Amniotic epithelial cell (primary cell): ENCODE data around the gene VWA5B1.
"Not testable (repeated sequence)": the region's sequence is repeated elsewhere in the genome, so short reads cannot be mapped to it uniquely, and the experiment has no call there.

Experiments
- DNase-seq: peaks from one replicate; pipeline ENCODE4 v3.0.0-alpha.2; 2010; ENCODE audit warnings: low read depth

Gene VWA5B1

DNA sequence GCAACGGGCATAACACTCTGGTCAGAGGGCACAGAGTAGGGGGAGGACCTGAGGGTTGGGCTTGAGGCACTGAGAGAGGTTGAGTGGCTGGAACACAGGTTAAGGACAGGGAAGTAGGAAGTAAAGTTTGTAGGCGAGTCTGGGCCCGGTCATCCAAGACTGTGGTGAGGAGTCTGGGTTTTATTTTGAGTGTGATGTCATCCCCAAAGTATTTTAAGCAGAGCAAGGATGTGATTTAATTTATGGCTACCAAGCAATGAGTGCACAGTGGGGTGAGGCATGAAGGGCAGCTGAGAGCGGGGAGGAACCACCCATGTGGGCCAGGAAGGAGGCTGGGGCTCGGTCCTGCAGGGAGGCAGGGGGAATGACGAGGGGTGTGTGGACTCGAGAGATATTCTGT lies 11.2 kb upstream of the VWA5B1 start:
- peak; percentile 16 for DNase-seq

DNA sequence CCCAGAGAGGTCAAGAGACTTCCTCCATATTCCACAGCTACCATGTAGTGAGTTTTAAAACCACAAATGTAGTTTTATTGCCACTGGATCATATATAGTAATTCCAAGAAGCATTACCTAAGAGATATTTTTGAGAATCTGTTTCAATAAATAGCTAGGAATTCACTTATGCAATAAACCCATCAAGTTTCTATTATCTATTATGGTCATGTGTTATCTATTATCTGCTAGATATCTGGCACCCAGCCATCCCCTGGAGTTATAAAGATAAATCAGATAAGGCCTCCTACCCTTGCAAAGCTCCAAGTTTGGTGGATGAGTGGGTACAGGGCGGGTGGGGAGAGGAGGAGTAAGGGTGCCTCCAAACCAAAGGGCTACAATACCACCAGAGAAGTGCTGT lies 10.3 kb upstream of the VWA5B1 start:
- DNase-seq: peak; percentile 2

DNA sequence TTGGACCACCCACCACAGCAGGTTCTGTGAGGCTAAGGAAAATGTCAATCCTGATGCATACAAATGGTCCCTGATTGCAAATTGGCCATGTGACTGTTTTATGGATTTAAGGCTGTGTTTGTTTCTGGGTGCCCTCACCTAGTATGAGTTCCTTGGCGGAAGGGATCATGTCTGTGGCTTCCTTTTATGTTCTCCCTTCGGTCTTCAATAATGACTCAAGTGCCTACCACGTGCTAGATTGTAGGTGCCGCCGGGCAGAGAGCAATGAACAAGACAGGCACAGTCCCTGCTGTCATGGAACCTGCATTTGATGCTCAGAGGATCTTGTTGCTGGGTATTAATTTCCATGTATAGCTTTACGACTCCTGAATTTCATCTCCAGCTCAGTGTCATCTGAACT lies 9.8 kb upstream of the VWA5B1 start:
- no peak for DNase-seq

DNA sequence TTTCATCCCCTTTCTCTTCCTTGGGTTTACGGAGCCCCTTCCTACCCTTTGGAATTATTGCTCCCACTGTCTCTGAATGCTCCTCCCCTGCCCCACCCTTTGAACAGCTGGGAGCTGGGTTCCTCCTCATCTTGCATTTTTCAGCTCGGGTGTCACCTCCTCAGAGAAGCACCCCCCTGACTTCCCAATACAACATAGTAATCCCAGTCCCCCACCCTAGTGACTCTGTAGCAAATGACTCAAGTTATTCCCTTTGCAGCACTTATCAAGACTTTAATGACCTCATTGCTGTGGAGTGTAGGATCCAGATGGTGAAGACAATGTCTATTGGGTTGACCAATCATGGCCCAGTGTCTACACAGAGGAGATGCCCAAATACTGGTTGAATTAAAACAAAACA lies 8.9 kb upstream of the VWA5B1 start:
- no peak for DNase-seq

DNA sequence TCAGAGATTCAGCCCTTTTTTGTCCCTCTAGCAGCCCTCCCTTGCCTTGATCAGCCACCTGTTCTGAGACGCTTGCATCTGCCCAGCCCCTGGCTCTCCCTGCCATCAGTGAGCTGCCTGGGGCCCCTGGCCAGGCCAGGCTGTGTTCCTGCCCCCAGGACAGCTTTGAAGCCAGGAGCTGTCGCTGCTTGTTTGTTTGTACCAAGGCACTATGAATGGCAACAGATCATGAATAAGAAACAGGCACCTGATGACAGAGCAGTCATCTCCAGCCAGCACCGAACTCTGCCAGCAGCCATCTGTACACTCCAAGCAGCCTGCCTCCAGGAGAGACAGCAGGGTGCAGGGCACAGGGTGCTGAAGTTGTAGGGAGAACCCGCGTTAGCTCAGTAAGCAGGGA lies 8.1 kb upstream of the VWA5B1 start:
- DNase-seq: no peak

DNA sequence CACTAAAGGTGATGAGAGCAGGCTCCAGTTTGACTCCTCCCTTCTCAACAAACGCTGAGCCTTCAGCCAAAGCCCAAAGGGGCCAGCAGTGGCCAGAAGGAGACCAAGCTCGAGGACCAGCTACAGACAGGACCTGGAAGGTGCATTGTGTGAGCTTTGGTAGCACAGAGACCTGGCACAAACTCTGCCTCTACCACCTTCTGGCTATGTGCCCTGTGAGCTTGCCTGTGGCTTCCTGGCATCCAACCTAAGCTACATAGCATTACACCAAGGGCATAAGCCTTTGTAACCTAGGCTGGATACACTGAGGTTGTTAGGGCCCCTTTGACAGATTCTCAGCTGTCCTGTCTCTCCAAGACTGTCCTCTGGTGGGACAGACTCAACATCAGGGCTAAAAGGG lies 6.6 kb upstream of the VWA5B1 start:
- no peak for DNase-seq

DNA sequence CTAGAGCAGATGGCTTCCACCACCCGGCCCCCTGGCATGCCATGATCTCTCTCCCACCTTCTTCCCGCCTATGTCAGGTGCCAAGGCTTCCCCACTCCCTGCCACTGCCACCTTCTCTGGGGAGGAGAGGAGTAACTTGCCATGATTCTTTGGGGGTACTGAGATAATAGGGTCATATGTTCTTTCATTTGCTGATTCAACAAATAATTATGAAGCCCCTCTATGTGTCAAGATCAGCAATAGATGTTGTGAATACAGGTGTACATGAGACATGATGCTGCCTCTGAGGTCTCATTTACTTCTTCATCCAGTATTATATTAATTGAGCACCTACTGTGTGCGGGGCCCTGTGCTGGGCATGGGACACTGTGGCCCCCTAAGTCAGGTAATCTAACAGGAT lies 6.0 kb upstream of the VWA5B1 start:
- DNase-seq: no peak

DNA sequence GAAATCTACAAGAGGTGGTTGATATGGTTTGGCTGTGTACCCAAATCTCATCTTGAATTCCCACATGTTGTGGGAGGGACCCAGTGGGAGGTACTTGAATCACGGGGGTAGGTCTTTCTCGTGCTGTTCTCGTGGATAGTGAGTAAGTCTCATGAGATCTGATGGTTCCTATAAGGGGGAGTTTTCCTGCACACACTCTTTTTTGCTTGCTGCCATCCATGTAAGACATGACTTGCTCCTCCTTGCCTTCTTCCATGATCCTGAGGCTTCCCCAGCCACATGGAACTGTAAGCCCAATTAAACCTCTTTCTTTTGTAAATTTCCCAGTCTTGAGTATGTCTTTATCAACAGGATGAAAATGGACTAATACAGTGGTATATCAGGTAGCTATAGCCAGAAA lies 5.2 kb upstream of the VWA5B1 start:
- no peak for DNase-seq

DNA sequence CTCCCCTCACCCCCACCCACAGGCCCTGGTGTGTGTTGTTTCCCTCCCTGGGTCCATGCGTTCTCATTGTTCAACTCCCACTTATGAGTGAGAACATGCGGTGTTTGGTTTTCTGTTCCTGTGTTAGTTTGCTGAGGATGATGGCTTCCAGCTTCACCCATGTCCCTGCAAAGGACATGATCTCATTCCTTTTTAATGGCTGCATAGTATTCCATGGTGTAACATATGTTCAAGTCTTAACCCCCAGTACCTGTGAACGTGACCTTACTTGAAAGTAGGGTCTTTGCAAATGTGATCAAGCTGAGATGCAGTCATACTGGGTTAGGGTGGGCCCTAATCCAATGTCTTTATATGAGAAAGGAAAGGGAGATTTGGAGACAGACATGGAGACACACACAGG lies 3.0 kb upstream of the VWA5B1 start:
- DNase-seq: not testable (repeated sequence)

DNA sequence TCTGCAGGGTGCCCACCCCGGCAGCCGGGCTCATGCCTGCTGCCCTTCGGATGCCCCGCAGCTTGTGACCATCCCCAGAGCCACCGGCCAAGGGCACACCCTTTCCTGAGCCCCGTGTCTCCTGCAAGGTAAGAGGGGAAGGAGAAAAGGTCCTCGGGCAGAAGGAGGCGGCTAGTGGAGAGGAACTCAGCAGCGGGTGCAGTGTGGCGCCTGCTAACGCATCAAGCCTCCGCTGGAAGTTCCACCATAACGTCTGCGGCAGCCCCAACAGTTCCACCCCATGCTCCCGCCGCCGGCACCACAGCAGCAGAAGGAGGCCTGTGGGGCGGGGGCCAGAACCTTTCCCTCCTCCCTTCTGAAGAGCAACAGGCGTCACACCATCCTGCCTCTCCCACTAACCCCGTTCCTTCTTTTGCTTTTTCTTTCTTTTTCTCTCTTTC lies 990 bp downstream of the VWA5B1 start:
- no peak for DNase-seq

DNA sequence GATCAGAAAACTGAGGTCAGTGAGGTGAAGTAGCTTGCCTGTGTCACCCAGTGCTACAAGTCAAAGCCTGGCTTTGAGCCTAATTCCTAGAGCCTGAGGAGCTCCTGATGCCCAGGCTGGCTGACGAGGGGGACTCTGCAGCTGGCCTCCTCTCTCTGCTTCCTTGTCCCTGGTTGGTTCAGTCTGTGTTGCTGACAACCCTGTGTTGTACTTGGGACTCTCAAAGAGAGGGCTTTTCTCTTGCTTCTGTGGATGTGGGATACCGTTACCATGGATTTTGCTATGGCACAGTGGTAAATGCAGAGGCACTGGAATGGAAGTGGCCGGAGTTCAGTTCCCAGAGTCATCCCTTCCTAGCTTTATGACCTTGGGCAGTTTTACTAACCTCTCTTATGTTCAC lies 8.0 kb downstream of the VWA5B1 start:
- no peak for DNase-seq

DNA sequence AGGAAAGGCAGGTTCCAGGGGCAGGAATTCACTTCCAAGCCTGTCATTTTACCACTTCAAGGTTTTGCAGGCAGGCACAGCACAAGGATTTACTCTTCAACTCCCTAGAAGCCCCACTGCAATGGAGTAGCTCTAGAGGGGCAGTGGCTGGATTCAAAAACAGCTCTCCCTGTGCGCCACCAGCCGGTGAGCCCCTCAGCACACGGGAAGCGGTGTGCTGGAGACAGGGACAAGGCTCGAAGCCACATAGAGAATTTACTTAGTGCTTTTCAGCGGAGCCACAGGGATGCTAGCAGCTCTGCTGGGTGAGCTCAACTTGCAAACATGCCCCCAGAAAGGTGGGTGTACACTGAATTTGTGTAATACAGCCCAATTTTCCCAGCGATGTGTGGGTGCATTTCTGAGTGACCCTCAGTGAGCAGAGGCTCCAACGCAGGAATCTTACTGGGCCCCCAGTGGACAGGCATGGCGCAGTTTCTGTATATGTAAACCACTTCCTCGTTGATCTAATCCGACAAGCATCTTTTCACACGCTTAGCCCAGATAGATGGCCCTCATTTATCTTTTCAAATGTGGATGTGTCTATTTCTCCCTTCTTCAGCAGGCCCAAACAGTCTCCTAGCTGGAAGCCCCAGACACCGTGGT lies 10.9 kb downstream of the VWA5B1 start:
- DNase-seq: no peak

DNA sequence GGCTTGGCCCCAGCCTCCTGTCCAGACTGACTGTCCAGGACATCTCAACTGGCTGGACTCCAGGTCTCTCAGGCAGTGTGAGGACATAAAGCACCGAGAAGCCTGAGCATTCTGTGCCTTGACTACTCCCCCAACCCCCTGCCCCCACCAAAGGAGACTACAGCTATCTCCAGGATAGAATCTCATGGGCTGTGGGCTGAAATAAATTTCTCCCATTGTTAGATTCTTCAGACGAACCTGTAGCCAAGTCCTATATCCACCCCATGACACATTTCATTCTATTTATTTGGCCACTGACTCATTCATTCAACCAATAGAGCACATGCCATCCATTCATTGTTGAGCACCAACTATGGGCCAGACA lies 11.4 kb downstream of the VWA5B1 start:
- no peak for DNase-seq

DNA sequence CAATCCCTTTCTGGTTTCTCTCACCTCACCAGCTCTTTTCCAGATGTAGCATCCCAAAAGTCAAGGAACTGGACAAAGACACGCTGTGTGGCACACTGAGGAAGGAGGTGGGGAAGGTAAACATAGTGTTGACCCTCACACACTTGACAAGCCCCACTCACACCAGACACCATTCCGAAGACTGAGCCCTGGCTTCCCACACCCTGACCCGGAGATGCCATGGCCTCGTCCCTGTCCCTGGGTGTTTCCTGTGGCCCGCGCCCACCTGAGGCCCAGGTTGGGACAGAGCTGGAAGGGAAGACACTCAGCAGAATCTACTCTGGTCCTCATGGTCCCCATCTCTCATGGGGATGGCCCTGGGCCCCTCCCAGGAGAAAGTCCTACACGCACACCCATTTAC lies 16.4 kb downstream of the VWA5B1 start:
- no peak for DNase-seq

DNA sequence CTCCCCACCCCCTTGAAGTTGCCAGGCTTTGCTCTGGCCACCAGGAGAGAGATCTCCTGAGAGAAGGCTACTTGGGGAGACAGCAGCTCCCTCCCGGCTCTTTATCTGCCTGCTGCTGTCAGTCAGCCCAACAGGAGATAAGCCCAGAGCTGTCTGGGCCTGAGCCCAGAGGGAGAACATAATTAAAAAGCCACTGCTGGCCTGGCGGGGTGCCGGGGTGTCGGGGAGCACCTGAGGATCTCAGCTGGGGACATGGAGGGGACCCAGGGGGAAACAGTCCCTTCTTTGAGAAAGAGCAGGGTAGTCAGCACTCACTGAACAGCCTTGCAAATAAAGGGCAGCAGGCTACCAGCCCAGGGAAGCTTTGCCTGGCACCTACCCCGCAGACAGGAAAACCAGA lies 17.9 kb downstream of the VWA5B1 start:
- DNase-seq: no peak

DNA sequence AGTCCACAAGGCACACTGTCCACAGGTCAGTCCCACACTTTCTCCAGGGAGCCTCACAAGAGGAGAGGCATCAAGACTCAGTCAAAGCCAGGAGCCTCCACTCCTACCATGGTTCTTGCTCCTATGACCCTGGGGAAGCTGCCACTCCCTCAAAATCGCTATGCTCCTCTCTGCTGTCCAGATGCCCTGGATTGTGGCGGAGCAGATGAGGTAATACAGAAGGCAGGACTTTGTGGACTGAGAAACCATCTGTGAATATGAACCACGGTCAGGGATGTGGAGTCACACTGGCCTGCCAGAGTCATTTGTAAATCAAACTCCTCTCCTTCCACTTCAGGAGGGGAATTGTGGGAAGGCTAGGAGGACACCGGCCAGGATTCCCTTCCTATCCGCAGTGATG lies 20.6 kb downstream of the VWA5B1 start:
- no peak for DNase-seq

DNA sequence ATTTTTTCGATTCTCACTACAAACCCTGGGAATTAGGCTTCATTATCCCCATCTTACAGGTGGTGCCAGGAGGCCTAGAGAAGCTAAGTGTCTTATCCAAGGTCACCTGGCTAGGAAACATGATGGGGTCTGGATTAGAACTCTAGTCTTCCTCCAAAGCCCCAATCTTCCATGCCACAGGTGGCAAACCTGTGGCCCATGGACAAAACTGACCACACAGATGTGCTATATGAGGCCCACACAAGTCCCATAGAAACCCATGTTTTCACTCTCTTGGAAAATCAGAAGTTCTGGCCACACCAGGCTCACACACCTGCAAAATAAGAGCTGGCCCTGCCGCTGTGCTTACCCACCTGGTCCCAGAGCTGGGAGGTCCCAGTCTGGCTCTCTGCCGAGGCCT lies 21.6 kb downstream of the VWA5B1 start:
- DNase-seq: no peak

DNA sequence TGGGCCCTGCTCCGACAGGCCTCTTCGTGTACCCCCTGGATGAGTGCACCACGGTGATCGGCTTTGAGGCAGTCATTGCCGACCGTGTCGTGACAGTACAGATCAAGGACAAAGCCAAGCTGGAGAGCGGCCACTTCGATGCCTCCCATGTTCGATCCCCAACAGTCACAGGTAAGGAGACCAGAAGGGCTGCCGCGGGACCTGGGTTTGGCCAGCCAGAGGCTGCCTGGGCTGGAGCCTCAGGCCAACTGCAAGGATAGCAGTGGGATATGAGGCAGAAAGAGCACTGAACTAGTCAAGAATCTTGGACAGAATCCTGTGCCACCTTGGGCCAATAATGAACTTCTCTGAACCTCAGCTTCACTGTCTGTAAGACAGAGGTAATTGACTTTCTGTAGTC lies 22.1 kb downstream of the VWA5B1 start:
- DNase-seq: no peak

DNA sequence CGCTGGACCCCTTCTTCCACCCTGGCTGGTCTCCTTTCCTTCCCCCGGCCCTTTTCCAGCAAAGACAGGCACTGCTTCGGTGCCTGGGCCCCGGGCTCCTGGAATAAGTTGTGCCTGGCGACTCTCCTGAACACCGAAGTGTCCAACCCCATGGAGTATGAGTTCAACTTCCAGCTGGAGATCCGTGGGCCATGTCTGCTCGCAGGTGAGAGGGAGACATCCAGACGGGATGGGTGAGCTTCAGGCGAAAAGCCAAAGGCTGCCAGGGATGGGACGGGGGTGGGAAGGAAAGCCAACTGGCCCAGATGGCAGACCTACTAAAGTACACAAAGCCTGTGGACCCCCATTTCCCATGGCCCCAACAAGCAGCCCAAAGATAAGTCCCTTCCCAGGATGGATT lies 26.8 kb downstream of the VWA5B1 start:
- no peak for DNase-seq

DNA sequence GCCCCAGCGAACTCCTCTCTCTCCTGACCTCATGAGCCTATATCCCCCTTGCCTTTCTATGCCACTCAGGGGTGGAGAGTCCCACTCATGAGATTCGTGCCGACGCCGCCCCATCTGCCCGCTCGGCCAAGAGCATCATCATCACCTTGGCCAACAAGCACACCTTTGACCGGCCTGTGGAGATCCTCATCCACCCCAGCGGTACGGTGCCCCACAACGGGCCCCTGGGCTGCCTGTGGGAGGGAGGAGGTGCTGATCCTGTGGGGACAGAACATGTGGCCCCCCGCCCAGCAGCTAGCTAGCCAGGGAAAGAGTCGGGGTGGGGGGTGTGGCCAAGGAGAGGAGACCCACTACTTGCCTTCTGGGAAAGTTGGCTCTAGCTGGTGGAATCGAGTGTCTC lies 27.8 kb downstream of the VWA5B1 start:
- DNase-seq: no peak

DNA sequence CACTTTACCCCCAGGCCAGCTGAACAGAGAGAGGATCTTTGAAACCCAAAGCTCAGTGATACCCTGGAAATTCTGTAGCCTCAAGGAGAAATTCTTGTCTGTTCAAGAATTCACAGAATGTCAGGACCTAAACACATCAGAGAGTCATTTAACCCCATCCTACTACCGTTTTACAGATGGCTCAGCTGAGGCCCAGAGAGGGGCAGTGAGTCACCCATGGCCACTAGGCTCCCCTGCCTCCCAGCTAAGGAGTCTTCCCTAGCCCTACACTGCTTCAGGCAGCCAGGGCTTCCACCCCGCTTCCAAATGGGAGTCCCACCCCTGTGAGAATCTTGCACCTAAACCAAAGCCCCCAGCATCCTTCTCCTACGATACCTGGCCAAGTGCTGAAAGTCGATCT lies 28.3 kb downstream of the VWA5B1 start:
- DNase-seq: no peak

DNA sequence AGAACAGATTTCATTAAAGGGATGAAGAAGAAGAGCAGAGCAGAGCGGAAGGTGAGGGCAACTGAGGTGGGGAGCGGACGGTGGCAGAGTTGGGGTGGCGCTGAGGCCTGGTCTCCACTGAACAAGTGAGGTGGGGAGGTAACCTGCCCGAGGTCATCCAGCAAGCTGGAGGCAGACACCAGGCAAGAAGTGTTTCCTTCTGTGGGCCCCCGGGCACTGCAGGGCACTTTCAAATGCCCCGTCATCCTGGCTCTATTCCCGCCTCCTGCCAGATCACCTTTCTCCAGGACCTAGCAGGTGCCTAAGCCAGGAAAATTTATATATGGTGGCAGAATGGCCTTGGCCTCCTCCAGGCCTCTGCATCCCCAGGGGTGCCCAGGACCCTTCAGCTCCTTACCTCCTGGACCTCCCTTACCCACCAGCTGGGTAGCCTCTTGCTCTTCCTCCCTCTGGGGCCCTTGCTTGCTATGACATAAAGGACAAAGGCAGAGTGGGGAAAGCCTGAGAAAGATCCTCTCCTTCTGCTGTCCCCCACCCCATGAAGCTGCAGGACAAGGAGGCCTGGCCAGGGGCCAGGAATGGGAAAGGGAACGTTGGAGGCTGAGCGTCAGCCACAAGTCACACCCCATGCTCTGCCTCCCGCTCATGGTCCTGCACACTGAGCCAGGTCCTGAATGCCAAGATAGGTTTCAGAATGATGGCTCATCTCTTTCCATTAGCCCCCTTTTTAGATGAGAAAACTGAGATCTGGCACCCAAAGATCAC lies 29.0 kb downstream of the VWA5B1 start:
- DNase-seq: no peak

DNA sequence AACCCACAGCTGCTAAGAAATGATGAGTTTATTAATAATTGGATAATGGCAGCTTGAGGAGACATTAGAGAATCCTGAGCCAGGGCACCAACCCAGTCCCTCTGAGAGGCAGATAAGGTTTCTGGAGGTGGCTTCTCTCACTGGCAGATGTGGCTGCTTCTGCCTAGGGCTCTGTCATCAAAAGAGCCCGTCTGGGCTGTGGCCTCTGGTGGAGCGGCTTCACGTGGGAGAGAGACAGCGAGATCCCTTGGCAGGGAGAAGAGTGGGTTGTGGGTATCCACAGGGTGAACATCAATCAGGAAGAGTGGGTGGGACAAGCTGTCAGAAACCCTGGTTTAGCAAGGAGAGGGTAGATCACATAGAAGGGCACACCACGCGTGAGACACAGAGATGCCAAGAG lies 30.0 kb downstream of the VWA5B1 start:
- no peak for DNase-seq

DNA sequence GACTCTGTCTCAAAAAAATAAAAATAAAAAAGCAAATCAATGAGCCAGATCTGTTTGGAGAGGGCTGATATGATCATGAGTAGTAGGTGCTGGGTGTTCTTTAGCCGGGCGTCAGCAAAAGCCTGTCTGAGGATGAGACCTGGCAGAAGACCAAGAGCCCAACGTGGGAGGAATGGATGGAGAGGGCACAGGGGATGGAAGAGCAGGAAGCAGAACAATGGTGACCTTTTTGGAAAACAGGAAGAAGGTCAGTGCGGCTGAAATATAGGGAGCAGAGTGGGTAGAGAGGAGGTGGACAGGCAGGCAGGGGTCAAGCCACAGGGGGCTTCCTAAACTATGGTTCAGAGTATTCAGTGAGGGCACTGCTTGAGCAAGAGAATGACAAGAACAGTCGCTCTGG lies 30.9 kb downstream of the VWA5B1 start:
- no peak for DNase-seq
